HuH-7 (cell line): ENCODE results near the gene TMEM270.
"Not testable (repeated sequence)": the region's sequence is repeated elsewhere in the genome, so short reads cannot be mapped to it uniquely, and the experiment has no call there.

ENCODE experiments used
- DNase-seq: peaks from one replicate; pipeline ENCODE4 v3.0.0; 2011; ENCODE audit warnings: low spot score

TMEM270 gene

DNA sequence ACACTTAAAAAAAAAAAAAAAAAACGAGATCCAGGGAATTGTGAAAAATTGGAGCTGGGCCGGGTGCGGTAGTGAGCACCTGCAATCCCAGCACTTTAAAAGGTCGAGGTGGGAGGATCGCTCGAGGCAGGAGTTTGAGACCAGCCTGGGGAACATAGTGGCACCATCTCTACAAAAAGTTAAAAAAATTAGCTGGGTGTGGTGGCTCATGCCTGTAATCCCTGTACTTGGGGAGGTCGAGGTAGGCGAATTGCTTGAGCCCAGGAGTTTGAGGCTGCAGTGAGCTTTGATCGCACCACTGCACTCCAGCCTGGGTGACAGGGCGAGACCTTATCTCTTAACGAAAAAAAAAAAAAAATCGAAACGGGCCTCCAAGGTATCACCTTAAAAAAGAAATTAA, 28.2 kb upstream of the TMEM270 start:
- DNase-seq = no peak

DNA sequence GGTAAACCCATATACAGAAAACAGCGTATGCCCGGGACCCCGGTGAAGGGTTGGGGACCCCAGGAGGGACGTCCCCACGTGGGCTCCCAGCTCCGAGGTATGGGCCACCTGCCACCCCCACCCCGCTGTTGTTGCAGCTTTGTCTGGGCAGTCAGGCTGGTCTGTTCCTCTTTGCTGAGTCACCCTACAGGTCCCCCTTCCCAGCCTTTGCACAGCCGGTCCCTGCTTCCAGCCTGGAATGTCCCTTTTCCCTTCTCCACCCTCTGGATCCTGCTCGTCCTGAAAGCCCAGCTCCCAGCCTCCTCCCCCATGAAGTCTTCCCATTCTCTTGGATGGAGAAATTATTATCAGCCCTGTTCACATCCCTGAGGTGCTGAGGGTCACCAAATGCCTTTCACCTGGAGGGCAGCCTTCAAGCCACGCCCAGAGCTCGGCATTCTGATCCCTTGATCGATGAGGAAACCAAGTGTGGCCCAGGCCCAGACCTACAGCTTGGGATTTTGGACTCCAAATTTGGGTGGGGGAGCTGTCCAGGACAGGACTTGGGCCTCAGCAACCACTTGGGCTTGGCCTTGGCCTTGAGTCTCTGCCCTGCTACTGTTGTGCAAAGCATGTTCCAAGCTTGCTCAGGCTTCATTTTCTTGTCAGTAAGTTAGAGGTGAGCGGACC, 27.6 kb upstream of the TMEM270 start:
- DNase-seq = no peak

DNA sequence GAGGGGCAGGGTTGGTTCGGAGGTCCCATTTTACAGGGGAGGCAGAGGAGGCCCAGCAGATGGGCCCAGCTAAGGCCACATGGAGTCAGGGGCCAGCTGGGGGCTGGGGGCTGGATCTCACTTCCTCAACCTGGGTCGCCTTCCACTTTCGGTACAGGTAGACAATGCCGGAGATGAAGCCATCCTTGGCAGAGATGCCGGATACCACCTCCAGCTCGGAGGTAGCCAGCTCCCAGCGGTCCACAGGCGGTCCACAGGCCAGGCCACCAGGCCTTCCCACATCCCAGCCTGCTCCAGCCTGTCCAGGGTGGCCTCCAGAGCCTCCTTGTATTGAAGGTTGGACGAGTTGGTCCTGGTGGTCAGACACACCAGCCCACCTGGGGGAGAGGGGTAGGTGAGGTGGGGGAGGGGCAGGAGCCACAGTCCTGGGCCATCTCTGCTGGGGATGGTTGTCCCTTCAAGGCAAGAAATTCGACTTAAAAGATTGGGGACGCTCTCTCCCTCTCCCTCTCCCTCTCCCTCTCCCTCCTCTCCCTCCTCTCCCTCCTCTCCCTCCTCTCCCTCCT, 26.2 kb upstream of the TMEM270 start:
- DNase-seq = no peak

DNA sequence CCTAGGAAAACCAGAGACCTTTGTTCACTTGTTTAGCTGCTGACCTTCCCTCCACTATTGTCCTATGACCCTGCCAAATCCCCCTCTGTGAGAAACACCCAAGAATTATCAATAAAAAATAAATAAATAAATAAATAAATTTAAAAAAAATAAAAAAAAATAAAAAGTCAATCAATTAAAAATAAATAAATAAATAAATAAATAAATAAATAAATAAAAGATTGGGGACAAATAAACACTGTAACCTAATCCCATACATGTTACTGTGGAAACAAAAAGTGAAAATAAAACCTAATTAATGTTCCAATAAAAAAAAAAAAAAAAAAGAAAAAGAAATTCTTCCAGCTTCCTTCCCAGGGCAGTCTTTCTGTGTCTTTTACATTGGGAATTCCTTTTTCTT, 23.8 kb upstream of the TMEM270 start:
- DNase-seq = not testable (repeated sequence)

DNA sequence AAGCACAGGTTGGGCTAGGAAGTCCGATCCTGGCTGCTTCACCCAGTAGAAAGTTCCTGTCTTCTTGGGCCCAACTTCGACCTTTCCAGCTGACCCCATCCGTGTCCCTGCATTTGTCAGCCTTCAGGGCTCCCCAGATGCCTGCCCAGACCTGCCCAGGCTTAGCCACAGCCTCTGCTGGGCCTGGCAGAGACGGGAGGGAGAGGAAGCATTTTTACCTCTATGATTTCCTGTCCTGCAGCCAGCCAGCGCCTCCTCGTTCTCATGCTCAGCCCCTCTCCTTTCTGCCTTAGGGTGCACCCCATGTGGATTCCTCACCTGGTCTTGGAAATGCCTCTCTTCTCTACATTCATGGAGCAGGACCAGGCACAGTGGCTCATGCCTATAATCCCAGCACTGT, 22.3 kb upstream of the TMEM270 start:
- DNase-seq = no peak

- no peak for DNase-seq
Observed at GRCh38 chr7:73839290-73839689, 21.7 kb upstream of the TMEM270 start.

DNA sequence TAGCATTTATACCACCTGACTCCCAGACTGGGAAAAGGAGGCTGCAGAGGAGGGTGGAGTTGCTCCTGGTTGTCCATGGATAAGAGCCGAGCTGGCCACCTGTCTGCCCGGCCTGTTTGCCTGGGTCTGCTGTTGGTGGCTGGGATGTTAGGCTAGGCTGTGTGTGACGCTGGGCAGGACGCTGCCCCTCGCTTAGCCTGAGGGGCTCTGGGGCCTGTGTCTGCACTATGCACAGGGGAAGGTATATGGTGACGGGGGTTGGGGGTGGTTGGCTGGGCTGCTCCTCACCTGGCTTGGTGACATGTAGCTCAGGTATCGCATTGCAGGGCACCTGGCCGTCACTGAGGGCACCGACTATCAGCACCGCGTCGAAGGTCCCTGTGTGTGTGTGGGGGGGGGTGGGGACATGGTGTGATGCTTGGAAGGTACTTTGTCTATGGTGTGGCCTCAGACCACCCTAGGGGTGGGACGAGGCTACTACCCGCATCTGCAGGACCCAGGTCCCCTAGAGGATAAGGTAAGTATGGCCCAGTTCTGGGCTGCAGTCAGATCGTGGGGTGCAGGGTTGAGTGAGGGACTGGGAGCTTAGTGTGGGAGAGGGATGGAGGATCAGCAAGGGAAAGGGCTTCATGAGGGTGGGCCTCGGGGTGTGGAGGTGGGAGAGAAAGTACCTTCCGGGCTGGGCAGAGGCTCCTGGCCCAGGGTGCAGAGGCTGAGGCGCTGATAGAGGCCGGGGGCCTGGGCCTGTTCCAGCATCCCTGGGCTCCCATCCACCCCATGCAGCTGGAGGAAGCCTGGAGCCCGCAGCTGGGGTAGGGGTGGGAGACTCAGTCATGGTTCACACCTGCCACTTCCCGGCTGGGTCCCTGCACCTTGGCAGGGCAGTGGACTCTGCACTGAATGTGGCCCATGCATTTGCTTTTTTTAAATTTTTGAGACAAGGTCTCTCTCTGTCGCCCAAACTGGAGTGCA, 20.9 kb upstream of the TMEM270 start:
- DNase-seq = no peak

DNA sequence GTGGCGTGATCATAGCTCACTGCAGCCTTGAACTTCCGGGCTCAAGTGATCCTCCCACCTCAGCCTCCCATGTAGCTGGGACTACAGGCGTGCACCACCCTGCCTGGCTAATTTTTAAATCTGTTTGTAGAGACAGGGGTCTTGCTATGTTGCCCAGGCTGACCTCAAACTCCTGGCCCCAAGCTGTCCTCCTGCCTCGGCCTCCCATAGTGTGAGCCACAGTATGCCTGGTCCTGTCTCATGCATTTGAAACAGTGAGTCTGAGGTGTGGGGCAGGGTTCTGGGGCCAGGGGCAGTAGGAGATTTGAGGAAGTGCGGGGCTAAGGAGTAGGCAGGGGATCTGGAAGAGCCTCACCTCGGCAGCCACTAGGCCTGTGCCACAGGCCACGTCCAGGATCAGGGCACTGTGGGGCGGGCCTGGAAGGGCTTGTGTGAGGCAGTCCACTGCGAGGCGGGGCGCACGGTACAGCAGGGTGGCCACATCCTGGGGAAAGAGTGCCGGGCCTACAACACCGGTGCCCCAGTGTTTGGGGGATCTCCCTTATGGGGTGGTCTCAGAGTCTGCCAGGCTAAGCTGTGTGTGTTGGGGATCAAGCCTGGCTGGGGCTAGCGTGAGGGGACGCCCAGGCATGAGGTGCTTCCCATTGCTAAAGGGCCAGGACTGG, 20.1 kb upstream of the TMEM270 start:
- no peak for DNase-seq

- DNase-seq = no peak
Observed at GRCh38 chr7:73841689-73842066, 19.3 kb upstream of the TMEM270 start.

GRCh38 chr7:73842067-73842976, 18.6 kb upstream of the TMEM270 start, which contains the start of gene METTL27:
Gene METTL27, minus strand, starts transcription at chr7:73842516. Its CDS starts 376 bp downstream, at chr7:73842140.
- peak; percentile 97 for DNase-seq

DNA sequence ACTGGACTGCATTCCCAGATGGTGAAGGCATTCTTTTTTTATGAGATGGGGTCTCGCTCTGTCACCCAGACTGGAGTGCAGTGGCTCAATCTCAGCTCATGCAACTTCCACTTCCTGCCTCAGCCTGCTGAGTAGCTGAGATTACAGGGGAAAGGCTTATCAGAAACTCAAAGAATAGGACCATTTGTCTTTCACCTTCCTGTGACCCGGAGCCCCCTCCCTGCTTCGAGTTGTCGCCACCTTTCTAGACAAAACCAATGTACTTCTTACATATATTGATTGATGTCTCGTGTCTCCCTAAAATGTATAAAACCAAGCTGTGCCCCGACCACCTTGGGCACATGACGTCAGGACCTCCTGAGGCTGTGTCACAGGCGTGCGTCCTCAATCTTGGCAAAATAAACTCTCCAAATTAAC, 16.8 kb upstream of the TMEM270 start:
- no peak for DNase-seq

DNA sequence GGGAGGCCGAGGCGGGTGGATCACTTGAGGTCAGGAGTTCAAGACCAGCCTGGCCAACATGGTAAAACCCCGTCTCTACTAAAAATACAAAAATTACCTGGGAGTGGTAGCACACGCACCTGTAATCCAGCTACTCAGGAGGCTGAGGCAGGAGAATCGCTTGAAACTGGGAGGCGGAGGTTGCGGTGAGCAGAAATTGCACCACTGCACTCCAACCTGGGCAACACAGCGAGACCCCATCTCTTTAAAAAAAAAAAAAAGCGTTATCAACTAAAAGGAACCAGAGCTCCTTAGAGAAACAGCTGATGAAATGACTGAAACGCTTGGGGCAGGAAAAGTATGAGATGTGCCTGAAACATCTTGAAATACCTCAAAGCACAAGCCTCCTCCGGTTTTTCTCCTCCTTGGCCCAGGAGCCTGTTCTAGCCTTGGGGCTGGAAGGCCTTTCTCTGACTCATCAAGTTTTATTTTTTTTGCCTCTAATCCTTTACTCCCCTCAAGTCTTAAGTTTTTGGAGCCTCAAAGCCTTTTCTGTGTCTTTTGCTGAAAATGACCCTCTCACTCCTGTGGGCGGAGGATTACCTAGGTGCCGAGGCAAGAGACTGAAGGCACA, 16.0 kb upstream of the TMEM270 start:
- DNase-seq = no peak

- DNase-seq = not testable (repeated sequence)
Observed at GRCh38 chr7:73845701-73846195, 15.2 kb upstream of the TMEM270 start.

GRCh38 chr7:73847941-73848723, 12.8 kb upstream of the TMEM270 start:
- no peak for DNase-seq

GRCh38 chr7:73850781-73851207, 10.2 kb upstream of the TMEM270 start:
- DNase-seq = no peak

DNA sequence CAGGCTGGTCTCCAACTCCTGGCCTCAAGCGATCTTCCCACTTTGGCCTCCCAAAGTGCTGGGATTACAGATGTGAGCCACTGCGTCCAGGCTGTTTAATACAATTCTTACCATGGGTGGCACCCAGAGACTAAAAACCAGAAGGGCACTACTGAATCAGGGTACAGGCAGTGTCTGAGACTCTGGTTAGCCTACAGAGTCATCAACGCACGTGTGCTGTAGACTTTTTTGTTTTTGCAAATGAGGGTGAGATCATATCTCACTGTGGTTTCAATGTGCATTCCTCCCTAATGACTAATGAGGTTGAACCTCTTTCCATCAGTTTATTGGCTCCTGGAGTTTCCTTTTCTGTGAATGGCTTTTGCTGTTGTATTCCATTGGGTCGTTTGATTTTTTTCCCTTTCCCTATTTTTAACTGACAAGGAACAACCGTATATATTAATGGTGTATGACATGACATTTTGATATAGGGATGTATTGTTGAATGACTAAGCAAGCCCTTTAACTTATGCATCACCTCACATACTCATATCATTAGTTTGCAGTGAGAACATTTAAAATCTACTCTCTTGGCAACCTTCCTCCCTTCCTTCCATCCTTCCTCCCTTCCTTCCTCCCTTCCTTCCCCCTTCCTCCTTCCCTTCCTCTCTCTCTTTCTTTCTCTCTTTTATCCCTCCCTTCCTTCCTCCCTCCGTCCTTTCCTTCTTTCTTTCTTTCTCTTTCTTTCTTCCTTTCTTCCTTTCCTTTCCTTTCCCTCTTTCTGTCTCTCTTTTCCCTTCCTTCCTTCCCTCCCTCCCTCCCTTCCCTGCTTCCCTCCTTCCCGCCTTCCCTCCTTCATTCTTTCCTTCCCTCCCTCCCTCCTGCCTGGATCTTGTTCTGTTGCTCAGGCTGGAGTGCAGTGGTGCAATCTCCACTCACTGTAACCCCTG, 9.3 kb upstream of the TMEM270 start:
- DNase-seq = no peak

DNA sequence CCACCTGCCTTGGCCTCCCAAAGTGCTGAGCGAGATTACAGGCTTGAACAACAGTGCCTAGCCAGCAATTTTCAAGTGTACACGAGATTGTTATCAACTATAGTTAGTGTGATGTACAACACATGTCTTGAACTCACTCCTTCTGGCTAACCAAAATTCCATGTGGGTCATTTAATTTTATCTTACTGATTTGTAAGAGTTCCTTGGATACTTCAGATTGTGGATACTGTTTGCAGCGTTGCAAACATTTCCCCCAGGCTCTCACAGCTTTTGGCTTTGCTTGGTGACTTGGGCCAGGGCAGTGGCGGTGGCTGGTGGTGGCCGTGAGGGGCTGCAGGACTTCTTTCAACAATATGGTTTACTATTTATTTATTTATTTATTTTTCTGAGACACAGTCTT, 8.5 kb upstream of the TMEM270 start:
- DNase-seq = no peak

DNA sequence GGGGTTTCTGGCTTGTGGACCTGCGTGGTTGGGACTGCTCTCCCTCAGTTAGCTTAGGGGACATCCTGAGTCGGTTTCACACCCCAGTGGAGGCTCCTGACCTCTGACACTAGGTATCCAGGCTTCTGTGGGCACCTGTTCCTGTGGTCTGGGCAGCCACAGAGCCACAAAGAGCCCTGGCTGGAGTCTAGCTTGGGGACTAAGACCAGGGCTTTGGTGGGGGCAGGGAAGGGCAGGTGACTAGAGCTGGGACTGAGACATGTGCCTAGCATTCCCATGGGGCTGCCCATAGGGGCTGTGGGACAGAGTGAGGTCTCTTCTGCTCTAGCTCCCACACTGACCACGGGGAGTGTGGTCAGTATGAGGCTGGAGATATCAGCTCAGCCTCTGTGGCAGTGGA, 4.0 kb upstream of the TMEM270 start:
- DNase-seq = no peak

DNA sequence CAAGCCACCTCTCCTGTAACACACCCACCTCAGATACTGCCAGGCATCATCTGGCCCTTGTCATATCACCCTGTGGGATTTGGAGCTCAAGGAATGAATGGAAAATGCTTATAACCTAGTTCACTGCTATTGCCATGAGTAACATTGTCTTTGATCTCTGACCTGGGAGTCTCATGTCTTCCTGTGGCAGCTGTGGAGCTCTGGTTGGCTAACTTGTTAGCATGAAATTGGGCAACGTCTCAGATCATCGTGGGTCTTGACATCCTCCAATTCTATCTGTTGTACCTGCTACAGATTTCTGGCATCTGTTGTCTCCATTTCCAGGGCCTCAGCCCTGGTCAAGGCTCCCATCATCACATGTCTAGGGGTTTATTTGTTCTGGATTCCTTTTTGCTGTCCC, 2.2 kb upstream of the TMEM270 start:
- DNase-seq = no peak
